OCI-LY3 (cell line): ENCODE results near the gene CFAP58.

Source experiments
- EZH2phosphoT487 ChIP-seq: fragments of 200-600 bp; shearing (Covaris generic); IDR thresholded peaks from 2 replicates; pipeline ENCODE4 v1.6.1; 2018; ENCODE audit warnings: antibody characterized with exemption, mixed run types, low read depth
- TF ChIP-seq, protein P1 (sequence below): fragments of 200-600, 300-600 bp; sonication (generic); IDR thresholded peaks from 2 replicates; pipeline ENCODE4 v1.5.1; 2014; ENCODE audit warnings: antibody characterized with exemption, low read length, low read depth

DNA sequence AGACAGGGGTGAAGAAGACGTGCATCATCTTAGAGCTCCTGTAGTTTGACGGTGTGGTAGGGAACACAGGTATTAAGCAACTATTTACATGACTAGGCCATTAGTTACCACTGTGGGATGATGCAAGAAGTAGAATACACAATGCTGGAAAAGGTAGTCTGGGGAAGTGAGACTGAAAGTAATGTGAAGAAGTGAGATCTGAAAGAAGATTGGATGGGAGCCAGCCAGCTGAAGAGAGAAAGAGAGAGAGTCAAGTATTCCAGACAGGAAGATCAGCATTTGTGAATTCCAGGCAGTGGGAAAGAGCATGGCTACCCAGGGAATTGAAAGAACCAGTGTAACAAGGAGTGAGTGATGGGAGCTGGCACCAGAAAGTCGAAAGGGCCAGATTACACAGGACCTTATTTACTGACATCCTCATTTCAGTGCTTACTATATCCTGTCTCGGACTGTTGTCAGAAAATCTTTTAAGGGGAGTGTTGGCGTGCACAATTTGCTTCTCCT lies 4.0 kb upstream of the CFAP58 start:
- TF ChIP-seq, protein P1, sequence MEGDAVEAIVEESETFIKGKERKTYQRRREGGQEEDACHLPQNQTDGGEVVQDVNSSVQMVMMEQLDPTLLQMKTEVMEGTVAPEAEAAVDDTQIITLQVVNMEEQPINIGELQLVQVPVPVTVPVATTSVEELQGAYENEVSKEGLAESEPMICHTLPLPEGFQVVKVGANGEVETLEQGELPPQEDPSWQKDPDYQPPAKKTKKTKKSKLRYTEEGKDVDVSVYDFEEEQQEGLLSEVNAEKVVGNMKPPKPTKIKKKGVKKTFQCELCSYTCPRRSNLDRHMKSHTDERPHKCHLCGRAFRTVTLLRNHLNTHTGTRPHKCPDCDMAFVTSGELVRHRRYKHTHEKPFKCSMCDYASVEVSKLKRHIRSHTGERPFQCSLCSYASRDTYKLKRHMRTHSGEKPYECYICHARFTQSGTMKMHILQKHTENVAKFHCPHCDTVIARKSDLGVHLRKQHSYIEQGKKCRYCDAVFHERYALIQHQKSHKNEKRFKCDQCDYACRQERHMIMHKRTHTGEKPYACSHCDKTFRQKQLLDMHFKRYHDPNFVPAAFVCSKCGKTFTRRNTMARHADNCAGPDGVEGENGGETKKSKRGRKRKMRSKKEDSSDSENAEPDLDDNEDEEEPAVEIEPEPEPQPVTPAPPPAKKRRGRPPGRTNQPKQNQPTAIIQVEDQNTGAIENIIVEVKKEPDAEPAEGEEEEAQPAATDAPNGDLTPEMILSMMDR: no peak
- TF ChIP-seq EZH2phosphoT487: no peak
